HG03575 (cell line): ENCODE measurements around the gene PCSK4.

ENCODE experiments used
- ATAC-seq: cut with Tn5 transposase; IDR thresholded peaks from one replicate; pipeline ENCODE4 v1.9.1; 2021; ENCODE audit not compliant: unreplicated experiment, insufficient number of reproducible peaks, low FRiP score; ENCODE audit errors: extremely low read depth

Gene PCSK4

GRCh38 chr19:1465191-1466016, 24.7 kb downstream of the PCSK4 start:
- ATAC-seq, result no peak

- ATAC-seq, result no peak
Observed at GRCh38 chr19:1461862-1462261, 28.3 kb downstream of the PCSK4 start.

GRCh38 chr19:1460033-1460995, 29.8 kb downstream of the PCSK4 start:
- ATAC-seq, result no peak

- ATAC-seq, result no peak
Observed at GRCh38 chr19:1459479-1459878, 30.7 kb downstream of the PCSK4 start.

- ATAC-seq, result no peak
Observed at GRCh38 chr19:1457892-1458291, 32.3 kb downstream of the PCSK4 start.

- no peak for ATAC-seq
Observed at GRCh38 chr19:1457031-1457739, 33.0 kb downstream of the PCSK4 start.

GRCh38 chr19:1456121-1456900, 33.8 kb downstream of the PCSK4 start:
- no peak for ATAC-seq

- no peak for ATAC-seq
Observed at GRCh38 chr19:1455336-1456120, 34.6 kb downstream of the PCSK4 start.

- no peak for ATAC-seq
Observed at GRCh38 chr19:1455002-1455335, 35.2 kb downstream of the PCSK4 start.

- no peak for ATAC-seq
Observed at GRCh38 chr19:1453525-1454364, 36.4 kb downstream of the PCSK4 start.

GRCh38 chr19:1452802-1453524, 37.2 kb downstream of the PCSK4 start:
- no peak for ATAC-seq

- no peak for ATAC-seq
Observed at GRCh38 chr19:1451916-1452801, 38.0 kb downstream of the PCSK4 start.

GRCh38 chr19:1450735-1451731, 39.1 kb downstream of the PCSK4 start:
- no peak for ATAC-seq
